OCI-LY3 (cell line): ENCODE measurements around the gene ASB13.

Experiments used
- H2AFZ ChIP-seq: fragments of 200-600, 300-600 bp; shearing (Covaris generic); 2 replicates; pipeline ENCODE4 v1.6.0; 2014; ENCODE audit warnings: antibody characterized with exemption, low read depth, low read length
- H3K27ac ChIP-seq: fragments of 200-600, 300-600 bp; sonication (generic); 2 replicates; pipeline ENCODE4 v1.5.1; 2014; ENCODE audit warnings: mild to moderate bottlenecking, low read length, moderate library complexity, mixed read lengths
- H3K27me3 ChIP-seq: fragments of 200-600, 300-600 bp; sonication (generic); 2 replicates; pipeline ENCODE4 v1.6.1; 2014; ENCODE audit warnings: low read depth, low read length, mixed read lengths
- H3K36me3 ChIP-seq: fragments of 200-600, 300-600 bp; sonication (generic); replicated peaks from 2 replicates; pipeline ENCODE3; 2014; ENCODE audit warnings: low read depth, low read length, mixed read lengths
- H3K4me1 ChIP-seq: fragments of 300-600, 200-600 bp; sonication (generic); 2 replicates; pipeline ENCODE4 v1.6.1; 2014; ENCODE audit warnings: low read length, mixed read lengths
- H3K4me2 ChIP-seq: fragments of 200-600, 300-600 bp; sonication (generic); 2 replicates; pipeline ENCODE4 v1.6.1; 2014; ENCODE audit warnings: low read length, mixed read lengths
- H3K4me3 ChIP-seq: fragments of 300-600, 200-600 bp; sonication (generic); 2 replicates; pipeline ENCODE4 v1.5.1; 2014; ENCODE audit warnings: antibody characterized with exemption, mild to moderate bottlenecking, low read length, moderate library complexity
- H3K79me2 ChIP-seq: fragments of 300-600, 200-600 bp; shearing (Covaris generic); 2 replicates; pipeline ENCODE4 v1.6.1; 2014; ENCODE audit warnings: mild to moderate bottlenecking, low read length, mixed read lengths
- H3K9ac ChIP-seq: fragments of 300-600, 200-600 bp; shearing (Covaris generic); 2 replicates; pipeline ENCODE4 v1.6.0; 2014; ENCODE audit warnings: mild to moderate bottlenecking, low read length, moderate library complexity
- H3K9me3 ChIP-seq: fragments of 200-600, 300-600 bp; shearing (Covaris generic); 2 replicates; pipeline ENCODE4 v1.6.1; 2014; ENCODE audit warnings: low read length, mixed read lengths; ENCODE audit not compliant: insufficient read depth
- H4K20me1 ChIP-seq: fragments of 200-600, 300-600 bp; sonication (generic); 2 replicates; pipeline ENCODE4 v1.6.1; 2016; ENCODE audit warnings: low read length, mixed read lengths; ENCODE audit not compliant: insufficient read depth
- EZH2phosphoT487 ChIP-seq: fragments of 200-600 bp; shearing (Covaris generic); IDR thresholded peaks from 2 replicates; pipeline ENCODE4 v1.6.1; 2018; ENCODE audit warnings: antibody characterized with exemption, mixed run types, low read depth
- TF ChIP-seq, protein P1 (sequence below): fragments of 200-600, 300-600 bp; sonication (generic); IDR thresholded peaks from 2 replicates; pipeline ENCODE4 v1.5.1; 2014; ENCODE audit warnings: antibody characterized with exemption, low read length, low read depth

ASB13 gene

DNA sequence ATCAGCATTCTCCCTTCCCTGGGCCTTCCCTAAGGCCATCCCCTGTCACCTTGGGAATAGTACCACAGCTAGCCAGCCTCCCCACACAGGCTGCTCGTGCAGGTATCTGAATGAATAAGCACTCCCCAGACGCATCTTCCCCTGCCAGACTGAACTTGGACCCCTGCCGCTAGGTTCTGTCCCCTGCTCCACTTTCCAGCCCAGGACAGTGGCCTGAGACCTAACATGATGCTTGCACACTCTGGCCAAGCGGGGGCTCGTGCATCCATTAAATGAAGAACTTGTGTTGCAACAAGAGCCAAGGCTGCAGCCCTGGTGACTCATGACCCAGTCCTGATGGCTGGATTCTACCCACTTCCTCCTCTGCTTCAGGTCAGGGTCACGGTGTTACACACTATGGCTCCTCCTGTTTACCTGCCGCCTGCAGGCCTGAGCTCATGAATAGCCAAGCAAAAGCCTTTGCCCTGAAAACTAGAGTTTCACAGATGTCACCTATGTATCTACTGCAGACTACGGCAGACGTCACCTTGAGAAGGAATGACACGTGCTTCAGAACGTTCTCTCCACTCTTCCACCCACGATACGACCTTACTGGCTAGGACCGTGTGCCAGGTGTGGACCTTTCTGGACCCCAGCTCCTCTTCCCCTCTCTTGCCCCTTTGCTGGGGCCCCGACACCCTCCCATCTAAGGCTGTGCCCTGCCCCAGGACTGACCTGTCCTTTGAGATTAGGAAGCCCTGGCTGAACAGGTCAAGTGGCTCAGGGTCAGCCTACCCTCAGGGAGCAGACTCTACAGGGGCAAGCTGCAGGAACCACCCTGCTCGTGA is 6.5 kb downstream of the ASB13 start:
- Histone ChIP-seq H2AFZ (no peak overlapping the region), H3K79me2 (no peaks in the 10 kb centered on the region), H3K9me3 (no peaks in the 10 kb centered on the region), H3K4me2 (peak overlapping the region; percentile 26; the same call in 1 of the 2 replicates), H3K4me3 (no peak overlapping the region), H3K27me3 (no peaks in the 10 kb centered on the region), H3K4me1 (peaks cover 8% of the 10 kb centered on the region), H3K27ac (no peak overlapping the region), H3K9ac (no peak overlapping the region), H3K36me3 (no peaks in the 10 kb centered on the region), H4K20me1 (no peaks in the 10 kb centered on the region)
- TF ChIP-seq, protein P1, sequence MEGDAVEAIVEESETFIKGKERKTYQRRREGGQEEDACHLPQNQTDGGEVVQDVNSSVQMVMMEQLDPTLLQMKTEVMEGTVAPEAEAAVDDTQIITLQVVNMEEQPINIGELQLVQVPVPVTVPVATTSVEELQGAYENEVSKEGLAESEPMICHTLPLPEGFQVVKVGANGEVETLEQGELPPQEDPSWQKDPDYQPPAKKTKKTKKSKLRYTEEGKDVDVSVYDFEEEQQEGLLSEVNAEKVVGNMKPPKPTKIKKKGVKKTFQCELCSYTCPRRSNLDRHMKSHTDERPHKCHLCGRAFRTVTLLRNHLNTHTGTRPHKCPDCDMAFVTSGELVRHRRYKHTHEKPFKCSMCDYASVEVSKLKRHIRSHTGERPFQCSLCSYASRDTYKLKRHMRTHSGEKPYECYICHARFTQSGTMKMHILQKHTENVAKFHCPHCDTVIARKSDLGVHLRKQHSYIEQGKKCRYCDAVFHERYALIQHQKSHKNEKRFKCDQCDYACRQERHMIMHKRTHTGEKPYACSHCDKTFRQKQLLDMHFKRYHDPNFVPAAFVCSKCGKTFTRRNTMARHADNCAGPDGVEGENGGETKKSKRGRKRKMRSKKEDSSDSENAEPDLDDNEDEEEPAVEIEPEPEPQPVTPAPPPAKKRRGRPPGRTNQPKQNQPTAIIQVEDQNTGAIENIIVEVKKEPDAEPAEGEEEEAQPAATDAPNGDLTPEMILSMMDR: no peak
- TF ChIP-seq EZH2phosphoT487: no peak

DNA sequence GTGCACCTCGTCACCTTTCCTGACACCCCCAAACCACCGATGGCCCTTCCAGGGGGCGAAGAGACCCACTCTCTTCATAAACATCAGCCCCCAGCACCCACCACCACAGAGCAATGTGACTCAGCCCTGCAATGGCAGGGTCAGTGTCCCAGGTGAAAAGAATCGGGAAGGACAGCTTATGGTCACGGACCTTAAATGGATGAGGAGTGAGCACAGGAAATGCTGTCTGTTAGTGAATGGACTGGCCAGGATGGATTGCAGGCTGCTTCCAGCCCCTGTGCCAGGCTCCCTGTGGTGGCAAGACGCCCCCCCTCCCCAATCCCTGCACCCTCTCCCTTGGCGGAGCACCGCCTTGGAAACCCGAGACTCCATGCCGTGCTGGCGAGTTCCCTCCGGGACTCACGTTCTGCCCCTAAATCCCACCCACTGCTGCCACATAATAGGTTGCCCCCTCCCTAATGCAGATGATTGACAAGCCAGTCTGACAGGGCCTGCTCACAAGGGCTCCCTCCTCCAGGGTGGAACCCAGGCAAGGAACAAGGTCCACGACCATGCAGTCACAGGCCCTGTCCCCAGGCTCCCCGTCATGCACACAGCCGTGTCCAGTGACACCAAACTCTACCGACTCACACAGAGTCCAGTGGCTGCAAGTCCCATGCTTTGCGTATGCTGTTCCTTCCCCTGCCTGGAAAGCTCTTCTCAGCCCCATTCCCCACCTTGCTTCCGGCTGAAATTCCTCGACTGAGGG is 7.3 kb downstream of the ASB13 start:
- H3K4me1 ChIP-seq: peaks cover 8% of the 10 kb centered on the region
- H3K9ac ChIP-seq: no peak overlapping the region
- no peaks in the 10 kb centered on the region for H3K27me3 ChIP-seq
- H3K27ac ChIP-seq: no peak overlapping the region
- no peak overlapping the region for H3K4me2 ChIP-seq
- H3K79me2 ChIP-seq: no peaks in the 10 kb centered on the region
- H3K9me3 ChIP-seq: no peaks in the 10 kb centered on the region
- H3K36me3 ChIP-seq: no peaks in the 10 kb centered on the region
- no peak overlapping the region for H3K4me3 ChIP-seq
- no peaks in the 10 kb centered on the region for H4K20me1 ChIP-seq
- TF ChIP-seq, protein P1: no peak
- no peak for TF ChIP-seq EZH2phosphoT487
- H2AFZ ChIP-seq: no peak overlapping the region

DNA sequence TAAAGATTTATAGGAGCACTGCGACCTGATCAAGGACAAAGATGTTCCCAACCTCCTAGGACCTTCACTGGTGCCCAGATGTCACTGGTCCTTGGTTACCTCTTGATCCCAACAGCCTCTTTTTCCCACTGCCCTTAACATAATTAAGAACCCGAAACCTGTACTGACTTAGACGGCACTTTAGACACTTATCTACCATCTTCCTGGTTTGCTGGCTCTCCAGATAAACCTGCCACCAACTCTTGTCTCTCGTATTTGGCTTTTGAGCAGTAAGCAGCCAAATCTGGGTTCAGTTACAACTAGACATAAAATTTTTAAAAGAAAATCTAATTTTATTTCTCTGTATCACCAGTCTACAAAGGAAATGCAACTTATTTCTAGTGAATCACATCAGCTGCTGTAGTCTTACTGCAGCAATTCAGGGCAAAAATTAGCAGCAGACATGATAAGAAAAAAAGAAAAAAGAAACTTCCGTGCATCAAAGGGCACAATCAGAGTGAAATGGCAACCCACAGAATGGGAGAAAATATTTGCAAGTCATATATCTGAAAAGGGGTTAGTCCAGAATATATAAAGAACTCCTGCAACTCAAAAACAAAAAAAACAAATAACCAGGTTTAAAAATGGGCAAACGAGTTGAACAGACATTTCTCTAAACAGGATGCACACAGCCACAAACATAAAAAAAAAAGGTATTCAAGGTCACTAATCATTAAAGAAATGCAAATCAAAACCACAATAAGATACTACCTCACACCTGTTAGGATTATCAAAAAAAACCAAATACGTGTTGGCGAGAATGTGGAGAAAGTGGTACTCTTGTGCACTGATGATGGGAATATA is 9.4 kb downstream of the ASB13 start:
- Histone ChIP-seq H3K36me3 (no peaks in the 10 kb centered on the region), H3K4me2 (no peak overlapping the region), H3K4me1 (peaks cover 8% of the 10 kb centered on the region)

More for the DNA sequence above, 9.4 kb downstream of the ASB13 start:
- Histone ChIP-seq H3K27me3 (no peaks in the 10 kb centered on the region), H3K4me3 (no peak overlapping the region), H3K9me3 (no peaks in the 10 kb centered on the region), H3K9ac (no peak overlapping the region), H4K20me1 (no peaks in the 10 kb centered on the region), H2AFZ (no peak overlapping the region), H3K79me2 (no peaks in the 10 kb centered on the region), H3K27ac (no peak overlapping the region)
- TF ChIP-seq, protein P1: no peak
- TF ChIP-seq EZH2phosphoT487: no peak
